GM23248 (cell line): ENCODE measurements around the gene CCDC9. TPM values are rescaled to one million over a fixed set of nuclear protein-coding genes. Genes with fewer than 3 reads are reported as not detected.
"Not testable (repeated sequence)": the region's sequence is repeated elsewhere in the genome, so short reads cannot be mapped to it uniquely, and the experiment has no call there.

Experiments used
- DNase-seq: peaks from one replicate; pipeline ENCODE4 v3.0.0-alpha.2; 2015
- H2AFZ ChIP-seq: fragments of 200-600 bp; sonication (generic); 2 replicates; pipeline ENCODE4 v1.6.1; 2016; ENCODE audit warnings: antibody characterized with exemption
- H3F3A ChIP-seq: fragments of 200-600 bp; sonication (generic); 2 replicates; pipeline ENCODE4 v1.6.1; 2016; ENCODE audit warnings: mild to moderate bottlenecking, antibody characterized with exemption, mixed run types; ENCODE audit not compliant: insufficient read depth
- H3K27ac ChIP-seq: fragments of 200-600 bp; sonication (generic); 2 replicates; pipeline ENCODE4 v1.5.1; 2016; ENCODE audit warnings: mild to moderate bottlenecking
- H3K27me3 ChIP-seq: fragments of 200-600 bp; sonication (generic); replicated peaks from 2 replicates; pipeline ENCODE4 v1.6.1; 2016; ENCODE audit warnings: mild to moderate bottlenecking; ENCODE audit not compliant: insufficient read depth
- H3K36me3 ChIP-seq: fragments of 200-600 bp; sonication (generic); 2 replicates; pipeline ENCODE4 v1.6.1; 2016; ENCODE audit warnings: low read depth, mild to moderate bottlenecking
- H3K4me1 ChIP-seq: fragments of 200-600 bp; sonication (generic); 2 replicates; pipeline ENCODE4 v1.6.1; 2016; ENCODE audit warnings: mild to moderate bottlenecking; ENCODE audit not compliant: insufficient read depth
- H3K4me2 ChIP-seq: fragments of 200-600 bp; sonication (generic); one replicate; pipeline ENCODE4 v1.6.1; 2016; ENCODE audit warnings: mild to moderate bottlenecking; ENCODE audit not compliant: unreplicated experiment
- H3K4me3 ChIP-seq: fragments of 200-600 bp; sonication (generic); 2 replicates; pipeline ENCODE4 v1.5.1; 2016; ENCODE audit warnings: mild to moderate bottlenecking
- H3K79me2 ChIP-seq: fragments of 200-600 bp; sonication (generic); 2 replicates; pipeline ENCODE4 v1.6.1; 2016; ENCODE audit warnings: mild to moderate bottlenecking; ENCODE audit not compliant: insufficient read depth
- H3K9ac ChIP-seq: fragments of 200-600 bp; sonication (generic); 2 replicates; pipeline ENCODE4 v1.6.1; 2016; ENCODE audit warnings: mild to moderate bottlenecking
- H3K9me2 ChIP-seq: fragments of 200-600 bp; sonication (generic); 2 replicates; pipeline ENCODE4 v1.6.1; 2016; ENCODE audit warnings: mixed run types, mild to moderate bottlenecking, moderate library complexity; ENCODE audit not compliant: insufficient read depth
- H3K9me3 ChIP-seq: fragments of 200-600 bp; sonication (generic); one replicate; pipeline ENCODE4 v1.6.1; 2017; ENCODE audit warnings: low read depth
- H4K20me1 ChIP-seq: fragments of 200-600 bp; sonication (generic); 2 replicates; pipeline ENCODE4 v1.6.0; 2016; ENCODE audit not compliant: insufficient read depth
- EZH2 ChIP-seq: fragments of 200-600 bp; sonication (generic); IDR thresholded peaks from 2 replicates; pipeline ENCODE4 v1.6.1; 2018; ENCODE audit warnings: antibody characterized with exemption, mild to moderate bottlenecking; ENCODE audit not compliant: insufficient read depth, poor library complexity, severe bottlenecking
- EZH2phosphoT487 ChIP-seq: fragments of 200-600 bp; sonication (generic); IDR thresholded peaks from 2 replicates; pipeline ENCODE4 v1.6.1; 2018; ENCODE audit warnings: antibody characterized with exemption, moderate library complexity, mild to moderate bottlenecking, low read depth; ENCODE audit not compliant: insufficient read depth
- WGBS, 2 experiments: methylation state at CpG; one replicate each; pipeline ENCODE4 v1.1.6; 2015 to 2017; ENCODE audit warnings: low lambda C conversion rate in 2 of 2, low coverage in 1 of 2; ENCODE audit errors: missing lambda C conversion rate in 2 of 2; 5-methylcytosine and 5-hydroxymethylcytosine counted together
- in situ Hi-C: fragments of 300-500 bp; cut with MboI; formaldehyde crosslinking; loops from 2 replicates; pipeline ENCODE4 v1.15.0; 2020
- polyA plus RNA-seq: library from polyadenylated mRNA; unstranded; fragments of >200 nt; fragmentation: Nextera tagmentation; extraction: Ambion mirVana; gene quantifications from 2 replicates; pipeline ENCODE4 v1.2.1, GENCODE V29; 2016
- total RNA-seq: library from RNA; depleted of rRNA; stranded (reverse); fragments of >200 nt; shearing (Covaris generic); gene quantifications from 2 replicates; pipeline ENCODE4 v1.2.3, GENCODE V29; 2014

Gene CCDC9
- total and polyA plus RNA-seq, 2 experiments from 2014 or later = 4.1 to 11.1 TPM

DNA sequence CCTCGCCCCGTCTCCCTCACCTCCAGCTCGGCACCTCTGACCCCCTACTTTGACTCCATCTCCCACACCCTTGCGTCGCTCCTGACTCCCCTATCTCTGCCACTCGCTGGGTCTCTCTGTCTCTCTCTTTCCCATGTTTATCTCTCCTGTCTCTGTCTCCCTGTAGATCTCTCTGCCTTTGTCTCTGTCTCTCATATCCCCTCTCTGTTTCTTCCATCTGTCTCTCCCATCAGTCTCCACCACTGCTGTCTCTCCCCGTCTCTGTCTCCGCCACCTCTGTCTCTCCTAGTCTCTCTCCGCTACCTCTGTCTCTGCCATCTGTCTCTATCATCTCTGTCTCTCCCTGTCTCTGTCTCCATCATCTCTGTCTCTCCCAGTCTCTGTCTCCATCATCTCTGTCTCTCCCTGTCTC is 13.0 kb upstream of the CCDC9 start:
- peak overlapping the region; percentile 87 for H3K27ac ChIP-seq
- H3K9me3 ChIP-seq = no peaks in the 10 kb centered on the region
- in situ Hi-C loops = no loop called here
- peak overlapping the region; percentile 59 for H2AFZ ChIP-seq
- H3K36me3 ChIP-seq = no peaks in the 10 kb centered on the region
- peak overlapping the region; percentile 76 for H3K4me3 ChIP-seq
- H3K9me2 ChIP-seq = no peaks in the 10 kb centered on the region
- H3F3A ChIP-seq = peaks cover 23% of the 10 kb centered on the region
- H3K4me2 ChIP-seq = peak overlapping the region; percentile 84
- TF ChIP-seq EZH2phosphoT487 (no peak), EZH2 (no peak)
- H4K20me1 ChIP-seq = no peaks in the 10 kb centered on the region
- WGBS, 2 experiments = 31 to 35% methylated on average over 6 to 9 of the region's 9 CpGs
- no peaks in the 10 kb centered on the region for H3K27me3 ChIP-seq
- DNase-seq = no peak
- H3K4me1 ChIP-seq = peaks cover 17% of the 10 kb centered on the region
- H3K9ac ChIP-seq = peak overlapping the region; percentile 91
- H3K79me2 ChIP-seq = no peaks in the 10 kb centered on the region

DNA sequence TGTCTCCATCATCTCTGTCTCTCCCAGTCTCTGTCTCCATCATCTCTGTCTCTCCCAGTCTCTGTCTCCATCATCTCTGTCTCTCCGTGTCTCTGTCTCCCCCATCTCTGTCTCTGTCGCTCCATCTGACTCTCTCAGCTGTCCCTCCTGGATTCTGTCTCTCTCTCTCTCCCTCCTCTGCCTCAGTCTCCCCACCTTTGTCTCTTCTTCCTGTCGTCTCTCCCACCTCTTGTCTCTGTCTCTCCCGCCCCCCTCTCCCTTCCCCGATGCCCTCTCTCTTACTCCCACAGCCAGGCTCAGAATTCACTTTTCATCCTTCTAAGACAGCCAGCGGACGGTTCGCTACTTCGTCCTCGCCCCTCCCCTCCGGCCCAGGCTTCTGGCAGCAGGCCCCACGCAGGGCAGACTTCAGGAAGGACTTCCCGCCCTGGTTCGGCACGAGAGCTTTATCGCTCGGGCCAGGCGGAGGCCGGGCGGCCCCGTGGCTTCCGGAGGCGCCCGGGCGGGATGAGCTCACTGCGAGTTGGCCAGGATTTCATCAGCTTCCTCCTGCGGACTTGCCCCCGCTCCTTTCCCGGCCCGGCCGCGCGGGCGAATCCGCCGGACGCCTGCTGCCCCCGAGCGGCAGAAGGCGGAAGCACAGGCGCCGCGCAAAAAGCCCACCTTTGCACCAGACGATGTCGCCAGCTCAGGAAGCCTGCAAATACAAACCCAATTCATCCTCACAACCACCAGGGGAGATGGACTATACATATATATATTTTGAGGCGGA is 12.4 kb upstream of the CCDC9 start:
- peak; percentile 99 for DNase-seq
- Histone ChIP-seq H3K4me2 (peak overlapping the region; percentile 84), H3K79me2 (no peaks in the 10 kb centered on the region), H3K36me3 (no peaks in the 10 kb centered on the region), H3K9me3 (no peaks in the 10 kb centered on the region), H3K27ac (peak overlapping the region; percentile 87), H2AFZ (peak overlapping the region; percentile 76), H3K27me3 (no peaks in the 10 kb centered on the region), H3F3A (peaks cover 18% of the 10 kb centered on the region), H3K4me1 (peaks cover 17% of the 10 kb centered on the region), H3K9me2 (no peaks in the 10 kb centered on the region), H3K9ac (peak overlapping the region; percentile 91), H4K20me1 (no peaks in the 10 kb centered on the region), H3K4me3 (peak overlapping the region; percentile 76)
- WGBS, 2 experiments = 1% methylated on average over 30 to 46 of the region's 46 CpGs
- TF ChIP-seq EZH2 = no peak
- TF ChIP-seq EZH2phosphoT487 = no peak
- in situ Hi-C loops = no loop called here

DNA sequence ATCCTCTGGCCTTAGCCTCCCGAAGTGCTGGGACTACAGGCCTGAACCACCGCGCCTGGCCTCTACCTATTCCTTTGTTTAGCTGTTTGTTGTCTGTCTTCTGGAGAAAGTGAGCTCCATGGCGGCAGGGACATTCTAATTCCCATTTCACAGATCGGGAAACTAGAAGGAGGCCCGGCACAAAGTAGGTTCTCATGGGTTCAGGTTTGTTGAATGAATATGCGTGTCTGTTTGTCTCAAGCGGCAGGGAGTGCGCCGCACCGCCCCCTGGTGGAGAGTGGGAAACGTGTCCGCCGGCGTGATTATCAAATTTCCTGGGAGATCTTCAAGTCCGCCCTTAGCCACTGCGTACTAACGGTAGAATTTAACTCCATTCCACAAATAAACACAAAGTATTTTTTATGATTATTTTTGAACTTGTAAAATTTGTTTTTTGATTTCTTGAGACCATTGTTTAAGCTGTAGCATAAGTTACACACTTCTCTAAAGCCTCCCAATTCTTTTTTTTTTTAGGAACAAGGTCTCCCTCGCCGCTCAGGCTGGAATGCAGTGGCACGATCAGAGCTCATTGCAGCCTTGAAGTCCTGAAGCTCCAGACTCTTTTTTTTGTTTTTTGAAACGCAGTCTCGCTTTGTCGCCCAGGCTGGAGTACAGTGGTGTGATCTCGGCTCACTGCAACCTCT is 8.9 kb upstream of the CCDC9 start:
- H3K79me2 ChIP-seq = no peaks in the 10 kb centered on the region
- no peaks in the 10 kb centered on the region for H3K36me3 ChIP-seq
- H2AFZ ChIP-seq = peak overlapping the region; percentile 88
- WGBS, 2 experiments = 18 to 19% methylated on average over 25 of the region's 25 CpGs
- no peak overlapping the region for H3K27ac ChIP-seq
- TF ChIP-seq EZH2 = no peak
- no peak for TF ChIP-seq EZH2phosphoT487
- peak overlapping the region; percentile 60 for H3K9ac ChIP-seq
- H3K4me2 ChIP-seq = peak overlapping the region; percentile 75
- DNase-seq = peak; percentile 81
- H3K4me1 ChIP-seq = 0 out of 2 replicates have a peak, but pooled peaks cover 7% of the 10 kb centered on the region
- H3K4me3 ChIP-seq = peak overlapping the region; percentile 59
- no peaks in the 10 kb centered on the region for H3K9me3 ChIP-seq
- in situ Hi-C loops = no loop called here
- no peaks in the 10 kb centered on the region for H4K20me1 ChIP-seq
- no peaks in the 10 kb centered on the region for H3K27me3 ChIP-seq
- H3F3A ChIP-seq = peaks cover 7% of the 10 kb centered on the region; the same call in 1 of the 2 replicates
- no peaks in the 10 kb centered on the region for H3K9me2 ChIP-seq

DNA sequence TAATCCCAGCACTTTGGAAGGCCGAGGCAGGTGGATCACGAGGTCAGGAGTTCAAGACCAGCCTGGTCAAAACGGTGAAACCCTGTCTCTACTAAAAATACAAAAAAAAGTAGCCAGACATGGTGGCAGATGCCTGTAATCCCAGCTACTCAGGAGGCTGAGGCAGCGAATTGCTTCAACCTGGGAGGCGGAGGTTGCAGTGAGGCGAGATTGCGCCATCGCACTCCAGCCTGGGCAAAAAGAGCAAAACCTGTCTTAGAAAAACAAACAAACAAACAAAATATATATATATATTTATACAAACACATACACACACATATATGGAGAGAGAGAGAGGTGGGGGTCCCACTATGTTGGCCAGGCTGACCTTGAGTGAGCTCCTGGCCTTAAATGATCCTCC is 3.3 kb upstream of the CCDC9 start:
- H3K9me2 ChIP-seq, in situ Hi-C loops, H3K27me3 ChIP-seq, H3K79me2 ChIP-seq, H3K36me3 ChIP-seq, H3K9me3 ChIP-seq, DNase-seq, H3K9ac ChIP-seq, H4K20me1 ChIP-seq, H2AFZ ChIP-seq, H3K4me3 ChIP-seq: not testable (repeated sequence)
- H3K27ac ChIP-seq = peak overlapping the region; percentile 51
- 94 to 96% methylated on average over 8 of the region's 8 CpGs for WGBS, 2 experiments
- H3F3A ChIP-seq = peaks cover 21% of the 10 kb centered on the region
- H3K4me2 ChIP-seq = peak overlapping the region; percentile 69
- H3K4me1 ChIP-seq = peaks cover 22% of the 10 kb centered on the region
